Parathyroid adenoma (tissue), 2 donors: ENCODE measurements around the gene TMEM255B.

Source experiments
- H2AFZ ChIP-seq: fragments of 300-600 bp; sonication (generic); one replicate; pipeline ENCODE4 v1.7.0; 2017; ENCODE audit warnings: antibody characterized with exemption, mild to moderate bottlenecking
- H3K27ac ChIP-seq: fragments of 300-600 bp; sonication (generic); one replicate; pipeline ENCODE4 v1.7.0; 2017
- H3K27me3 ChIP-seq: fragments of 300-600 bp; sonication (generic); one replicate; pipeline ENCODE4 v1.7.0; 2017; ENCODE audit warnings: low read length; ENCODE audit not compliant: control insufficient read depth, insufficient read depth
- H3K36me3 ChIP-seq: fragments of 300-600 bp; sonication (generic); one replicate; pipeline ENCODE4 v1.7.0; 2017; ENCODE audit warnings: low read length; ENCODE audit not compliant: control insufficient read depth, insufficient read depth
- H3K4me1 ChIP-seq: fragments of 300-600 bp; sonication (generic); one replicate; pipeline ENCODE4 v1.7.0; 2017; ENCODE audit warnings: control low read depth
- H3K4me2 ChIP-seq: fragments of 300-600 bp; sonication (generic); one replicate; pipeline ENCODE4 v1.7.0; 2017; ENCODE audit warnings: low read length
- H3K4me3 ChIP-seq: fragments of 300-600 bp; sonication (generic); one replicate; pipeline ENCODE4 v1.7.0; 2017; ENCODE audit warnings: low read depth, low read length
- H3K79me2 ChIP-seq: fragments of 300-600 bp; sonication (generic); one replicate; pipeline ENCODE4 v1.7.0; 2017; ENCODE audit warnings: control low read depth
- H3K9ac ChIP-seq: fragments of 300-600 bp; sonication (generic); one replicate; pipeline ENCODE4 v1.7.0; 2017; ENCODE audit warnings: mild to moderate bottlenecking
- H3K9me3 ChIP-seq: fragments of 300-600 bp; sonication (generic); one replicate; pipeline ENCODE4 v1.7.0; 2017; ENCODE audit warnings: low read length; ENCODE audit not compliant: control insufficient read depth
- TF ChIP-seq, protein P1 (sequence below): fragments of 300-600 bp; sonication (generic); IDR thresholded peaks from one replicate; pipeline ENCODE4 v1.7.0; 2017; ENCODE audit warnings: antibody characterized with exemption, mild to moderate bottlenecking
- donor health status: primary hyperparathyroidism.

Gene TMEM255B

DNA sequence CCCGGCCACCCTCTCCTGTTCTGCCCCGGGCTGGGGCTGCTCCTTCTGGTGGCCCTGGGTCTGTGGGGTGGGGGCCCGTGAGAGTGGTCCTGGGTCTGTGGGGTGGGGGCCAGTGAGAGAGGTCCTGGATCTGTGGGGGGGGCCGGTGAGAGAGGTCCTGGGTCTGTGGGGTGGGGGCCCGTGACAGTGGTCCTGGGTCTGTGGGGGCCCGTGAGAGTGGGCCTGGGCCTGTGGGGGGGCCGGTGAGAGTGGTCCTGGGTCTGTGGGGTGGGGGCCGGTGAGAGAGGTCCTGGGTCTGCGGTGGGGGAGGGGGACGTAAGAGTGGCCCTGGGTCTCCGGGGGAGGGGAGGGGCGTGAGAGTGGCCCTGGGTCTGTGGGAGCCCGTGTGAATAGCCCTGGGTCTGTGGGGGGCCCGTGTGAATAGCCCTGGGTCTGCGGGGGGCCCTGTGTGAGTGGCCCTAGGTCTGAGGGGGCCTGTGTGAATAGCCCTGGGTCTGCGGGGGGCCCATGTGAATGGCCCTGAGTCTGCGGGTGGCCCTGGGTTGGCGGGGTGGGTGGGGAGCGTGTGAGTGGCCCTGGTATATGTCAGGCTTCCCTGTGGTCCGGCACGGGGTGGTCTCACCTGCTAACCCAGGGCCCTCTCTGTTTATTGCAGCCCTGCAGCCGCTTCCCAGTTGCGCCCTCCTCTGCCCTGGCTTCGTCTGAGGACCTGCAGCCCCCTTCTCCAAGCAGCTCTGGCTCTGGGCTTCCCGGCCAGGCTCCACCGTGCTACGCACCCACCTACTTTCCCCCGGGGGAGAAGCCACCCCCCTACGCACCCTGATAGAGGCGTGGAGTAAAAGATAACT lies 52.3 kb downstream of the TMEM255B start:
- H3K9ac ChIP-seq, result no peak overlapping the region
- H3K27me3 ChIP-seq, result no peaks in the 10 kb centered on the region
- H2AFZ ChIP-seq, result no peak overlapping the region
- no peaks in the 10 kb centered on the region for H3K4me1 ChIP-seq
- no peak overlapping the region for H3K27ac ChIP-seq
- no peak overlapping the region for H3K4me3 ChIP-seq
- H3K4me2 ChIP-seq, result no peak overlapping the region
- no peaks in the 10 kb centered on the region for H3K9me3 ChIP-seq
- TF ChIP-seq, protein P1, sequence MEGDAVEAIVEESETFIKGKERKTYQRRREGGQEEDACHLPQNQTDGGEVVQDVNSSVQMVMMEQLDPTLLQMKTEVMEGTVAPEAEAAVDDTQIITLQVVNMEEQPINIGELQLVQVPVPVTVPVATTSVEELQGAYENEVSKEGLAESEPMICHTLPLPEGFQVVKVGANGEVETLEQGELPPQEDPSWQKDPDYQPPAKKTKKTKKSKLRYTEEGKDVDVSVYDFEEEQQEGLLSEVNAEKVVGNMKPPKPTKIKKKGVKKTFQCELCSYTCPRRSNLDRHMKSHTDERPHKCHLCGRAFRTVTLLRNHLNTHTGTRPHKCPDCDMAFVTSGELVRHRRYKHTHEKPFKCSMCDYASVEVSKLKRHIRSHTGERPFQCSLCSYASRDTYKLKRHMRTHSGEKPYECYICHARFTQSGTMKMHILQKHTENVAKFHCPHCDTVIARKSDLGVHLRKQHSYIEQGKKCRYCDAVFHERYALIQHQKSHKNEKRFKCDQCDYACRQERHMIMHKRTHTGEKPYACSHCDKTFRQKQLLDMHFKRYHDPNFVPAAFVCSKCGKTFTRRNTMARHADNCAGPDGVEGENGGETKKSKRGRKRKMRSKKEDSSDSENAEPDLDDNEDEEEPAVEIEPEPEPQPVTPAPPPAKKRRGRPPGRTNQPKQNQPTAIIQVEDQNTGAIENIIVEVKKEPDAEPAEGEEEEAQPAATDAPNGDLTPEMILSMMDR, result no peak
- H3K79me2 ChIP-seq, result no peaks in the 10 kb centered on the region
- no peaks in the 10 kb centered on the region for H3K36me3 ChIP-seq

DNA sequence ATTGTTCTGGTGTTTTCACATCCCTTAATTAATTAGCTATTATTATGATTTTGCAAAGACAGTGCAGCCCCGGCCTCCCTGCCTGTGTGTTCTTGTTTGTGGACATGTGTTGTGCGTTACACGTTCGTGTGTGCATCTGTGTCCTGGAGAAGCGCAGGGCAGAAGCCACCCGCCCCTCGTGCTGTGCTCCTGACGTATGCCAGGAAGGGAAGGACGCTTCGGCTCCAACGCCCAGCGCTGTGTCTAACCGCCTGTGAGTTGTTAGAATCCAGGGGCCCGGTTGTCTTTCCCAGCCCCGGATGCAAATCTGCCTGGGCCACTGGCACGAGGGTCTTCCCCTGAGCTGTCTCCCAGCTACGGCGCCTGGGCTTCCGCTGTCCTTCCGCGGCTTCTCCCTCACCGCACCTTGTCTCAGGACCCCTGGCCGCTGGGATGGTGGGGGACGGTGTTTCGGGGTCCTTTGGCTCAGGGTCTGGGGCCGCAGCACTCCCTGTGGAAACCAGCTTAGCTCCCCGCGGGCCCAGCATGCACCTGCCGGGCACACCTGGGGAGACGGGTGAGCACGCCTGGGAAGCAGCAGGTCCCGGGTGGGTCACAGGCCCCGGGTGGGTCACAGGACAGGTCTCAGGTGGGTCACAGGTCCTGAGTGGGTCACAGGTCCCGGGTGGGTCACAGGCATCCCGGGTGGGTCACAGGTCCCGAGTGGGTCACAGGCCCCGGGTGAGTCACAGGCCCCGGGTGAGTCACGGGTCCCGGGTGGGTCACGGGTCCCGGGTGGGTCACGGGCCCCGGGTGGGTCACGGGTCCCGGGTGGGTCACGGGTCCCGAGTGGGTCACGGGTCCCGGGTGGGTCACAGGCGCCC lies 53.4 kb downstream of the TMEM255B start:
- H3K4me3 ChIP-seq, result no peak overlapping the region
- no peaks in the 10 kb centered on the region for H3K36me3 ChIP-seq
- H3K4me1 ChIP-seq, result no peaks in the 10 kb centered on the region
- H3K27ac ChIP-seq, result no peak overlapping the region
- H2AFZ ChIP-seq, result no peak overlapping the region
- H3K9me3 ChIP-seq, result no peaks in the 10 kb centered on the region
- TF ChIP-seq, protein P1, result no peak
- H3K9ac ChIP-seq, result no peak overlapping the region
- H3K79me2 ChIP-seq, result no peaks in the 10 kb centered on the region
- H3K4me2 ChIP-seq, result no peak overlapping the region
- no peaks in the 10 kb centered on the region for H3K27me3 ChIP-seq

DNA sequence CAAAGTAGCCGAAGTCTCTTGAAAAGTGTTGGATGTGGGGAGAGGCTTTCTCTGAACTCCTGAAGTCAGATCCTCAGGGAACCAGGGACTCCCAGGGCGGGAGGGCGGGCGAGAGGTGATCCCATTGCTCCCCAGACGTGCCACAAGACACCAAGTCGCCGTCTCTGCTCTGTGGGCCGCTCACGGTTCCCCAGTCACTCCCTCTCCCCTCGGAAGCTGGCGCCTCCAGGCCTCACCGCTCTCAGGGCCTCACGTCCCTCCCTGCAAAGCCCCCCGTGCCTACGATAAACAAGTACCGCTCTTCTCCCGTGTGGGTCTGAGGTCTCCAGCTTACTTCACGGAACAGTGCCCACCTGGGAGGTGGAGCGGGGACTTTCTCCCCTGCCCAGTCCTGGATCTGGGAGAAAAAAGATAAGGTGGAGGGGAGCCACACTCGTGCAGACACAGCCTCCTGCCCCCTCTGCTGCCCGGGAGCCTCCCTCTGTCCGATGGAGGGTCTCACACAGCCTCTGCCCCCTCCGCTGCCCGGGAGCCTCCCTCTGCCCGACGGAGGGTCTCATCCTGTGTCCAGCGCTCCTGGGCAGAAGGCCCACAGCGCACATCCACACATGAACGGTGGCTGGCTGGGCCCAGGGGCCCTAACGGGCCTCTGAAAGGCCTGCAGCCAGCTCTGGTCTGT lies 54.2 kb downstream of the TMEM255B start:
- Histone ChIP-seq H3K27me3 (no peaks in the 10 kb centered on the region), H3K4me2 (no peak overlapping the region), H3K4me3 (no peak overlapping the region), H3K27ac (no peak overlapping the region), H3K79me2 (no peaks in the 10 kb centered on the region), H3K36me3 (no peaks in the 10 kb centered on the region), H2AFZ (no peak overlapping the region), H3K9me3 (no peaks in the 10 kb centered on the region), H3K4me1 (no peaks in the 10 kb centered on the region), H3K9ac (no peak overlapping the region)
- TF ChIP-seq, protein P1, result no peak

- Histone ChIP-seq H3K27ac (no peak overlapping the region), H2AFZ (no peak overlapping the region), H3K9me3 (no peaks in the 10 kb centered on the region), H3K27me3 (no peaks in the 10 kb centered on the region), H3K4me1 (no peaks in the 10 kb centered on the region), H3K36me3 (no peaks in the 10 kb centered on the region), H3K4me2 (no peak overlapping the region), H3K9ac (no peak overlapping the region), H3K4me3 (no peak overlapping the region), H3K79me2 (no peaks in the 10 kb centered on the region)
- TF ChIP-seq, protein P1, result no peak
Measured at GRCh38 chr13:113813749-113814434, 54.9 kb downstream of the TMEM255B start.
